Mucosa of gallbladder (tissue), 1 donor: ENCODE data around the gene SPI1. TPM values are rescaled to one million over a fixed set of nuclear protein-coding genes. Genes with fewer than 3 reads are reported as not detected.
A peak's percentile ranks its signal among the peaks of the same experiment; 100 is the strongest.

Source experiments
- DNase-seq: peaks from one replicate; pipeline ENCODE4 v3.0.0-alpha.2; 2020; ENCODE audit warnings: low spot score
- total RNA-seq: library from RNA; stranded (reverse); gene quantifications from one replicate; pipeline ENCODE4 v1.2.1, GENCODE V29; 2021
- donor health status: DM: no; HTN: no; CAD: no.

SPI1 gene
- total RNA-seq: 35.3 TPM

GRCh38 chr11:47378010-47378835 lies at the start of gene SPI1:
Gene SPI1, minus strand, starts transcription at chr11:47378547. Its CDS starts 194 bp downstream, at chr11:47378353.
- peak; percentile 56 for DNase-seq

GRCh38 chr11:47426062-47426956 lies 48.0 kb upstream of the SPI1 start, which contains the start of gene PSMC3:
Gene PSMC3, minus strand, starts transcription at chr11:47426439. Its CDS starts 160 bp downstream, at chr11:47426279.
- DNase-seq: peak; percentile 98

DNA sequence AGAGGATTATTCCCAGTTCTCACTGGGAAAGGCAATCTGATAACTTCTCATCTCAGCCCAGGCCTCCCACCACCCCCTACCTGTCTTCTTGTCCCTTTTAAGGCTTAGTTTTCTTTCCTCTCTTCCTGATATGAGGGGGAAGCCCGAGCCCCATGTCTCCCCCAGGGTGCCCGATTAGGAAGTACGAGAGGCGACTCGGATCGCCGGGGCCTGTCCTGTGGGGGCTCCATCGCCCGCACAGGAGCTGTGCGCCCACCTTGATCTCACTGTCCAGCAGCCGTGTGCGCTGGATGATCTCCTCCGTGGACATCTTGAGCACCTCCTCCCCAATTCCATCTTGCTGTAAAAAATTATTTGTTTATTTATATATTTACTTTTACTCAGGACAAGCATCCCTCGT lies 47.3 kb upstream of the SPI1 start:
- DNase-seq: no peak

DNA sequence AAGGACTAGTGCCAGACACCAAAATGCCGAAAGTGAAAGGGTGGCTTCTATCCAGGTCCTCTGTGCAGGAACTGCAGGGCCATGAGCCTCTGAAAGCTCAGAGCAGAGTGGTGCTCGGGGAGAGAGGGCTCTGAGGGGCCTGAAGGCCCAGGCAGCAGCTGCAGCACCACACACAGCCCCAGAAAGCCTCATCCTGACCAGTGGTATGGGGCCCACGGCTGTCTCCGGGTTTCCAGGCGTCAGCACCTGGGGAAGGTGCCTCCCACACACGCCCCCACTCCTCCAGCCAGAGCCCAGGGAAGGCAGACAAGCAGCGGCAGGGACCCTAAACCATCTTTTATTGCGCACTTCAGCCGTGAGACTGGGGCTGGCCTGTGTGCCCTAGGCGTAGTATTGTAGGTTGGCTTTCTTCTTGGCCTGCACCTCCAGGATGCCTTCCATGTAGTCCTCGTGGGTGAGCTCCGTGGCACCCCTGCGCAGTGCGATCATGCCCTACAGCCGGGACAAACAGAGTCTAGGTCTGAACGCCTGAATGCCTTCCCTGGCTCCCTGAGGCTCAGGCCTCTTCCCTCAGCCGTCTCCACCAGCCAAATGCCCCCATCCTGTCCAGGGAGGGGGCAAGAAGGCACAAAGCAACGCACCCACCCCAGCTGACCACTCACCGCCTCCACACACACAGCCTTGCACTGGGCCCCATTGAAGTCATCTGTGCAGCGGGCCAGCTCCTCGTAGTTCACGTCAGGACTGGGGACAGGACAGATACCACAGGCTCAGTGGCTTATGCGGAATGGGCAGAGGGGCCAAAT lies 40.3 kb upstream of the SPI1 start:
- no peak for DNase-seq

GRCh38 chr11:47417712-47418111 lies 39.4 kb upstream of the SPI1 start:
- DNase-seq: no peak

DNA sequence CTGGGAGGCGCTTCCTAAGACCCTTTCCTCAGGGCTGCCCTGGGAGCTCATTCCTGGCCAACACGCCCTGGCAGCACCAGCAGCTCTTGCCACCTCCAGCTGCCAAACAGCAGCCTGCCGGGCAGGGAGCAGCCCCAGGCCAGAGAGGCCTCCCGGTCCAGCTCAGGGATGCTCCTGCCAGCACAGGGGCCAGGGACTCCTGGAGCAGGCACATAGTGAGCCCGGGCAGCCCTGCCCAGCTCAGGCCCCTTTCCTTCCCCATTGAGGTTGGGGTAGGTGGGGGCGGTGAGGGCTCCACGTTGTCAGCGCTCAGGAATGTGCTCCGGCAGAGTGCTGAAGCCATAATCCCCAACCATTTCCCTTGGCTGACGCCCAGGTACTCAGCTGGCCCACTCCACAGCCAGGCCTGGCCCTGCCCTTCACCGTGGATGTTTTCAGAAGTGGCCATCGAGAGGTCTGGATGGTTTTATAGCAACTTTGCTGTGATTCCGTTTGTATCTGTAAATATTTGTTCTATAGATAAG lies 37.7 kb upstream of the SPI1 start:
- DNase-seq: peak; percentile 73

GRCh38 chr11:47415091-47415854 lies 36.9 kb upstream of the SPI1 start:
- DNase-seq: no peak

DNA sequence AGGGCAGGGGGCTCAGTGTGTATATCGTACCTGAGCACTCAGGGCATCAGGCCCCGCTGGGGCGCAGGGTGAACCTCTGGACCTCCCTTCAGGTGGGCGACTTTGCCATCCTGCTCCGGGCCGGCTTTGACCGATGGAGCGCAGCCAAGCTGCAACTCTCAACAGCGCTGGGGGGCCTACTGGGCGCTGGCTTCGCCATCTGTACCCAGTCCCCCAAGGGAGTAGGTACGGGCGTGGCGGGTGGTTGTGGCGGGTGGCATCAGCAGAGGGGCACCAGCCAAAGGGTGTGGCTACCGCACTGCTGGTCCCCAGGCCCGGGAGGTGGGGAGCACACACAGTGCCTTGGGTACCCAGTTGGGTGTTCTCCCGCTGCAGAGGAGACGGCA lies 36.3 kb upstream of the SPI1 start:
- DNase-seq: no peak

GRCh38 chr11:47413908-47414684 lies 35.7 kb upstream of the SPI1 start:
- DNase-seq: no peak

GRCh38 chr11:47413351-47413750 lies 35.0 kb upstream of the SPI1 start:
- DNase-seq: no peak

DNA sequence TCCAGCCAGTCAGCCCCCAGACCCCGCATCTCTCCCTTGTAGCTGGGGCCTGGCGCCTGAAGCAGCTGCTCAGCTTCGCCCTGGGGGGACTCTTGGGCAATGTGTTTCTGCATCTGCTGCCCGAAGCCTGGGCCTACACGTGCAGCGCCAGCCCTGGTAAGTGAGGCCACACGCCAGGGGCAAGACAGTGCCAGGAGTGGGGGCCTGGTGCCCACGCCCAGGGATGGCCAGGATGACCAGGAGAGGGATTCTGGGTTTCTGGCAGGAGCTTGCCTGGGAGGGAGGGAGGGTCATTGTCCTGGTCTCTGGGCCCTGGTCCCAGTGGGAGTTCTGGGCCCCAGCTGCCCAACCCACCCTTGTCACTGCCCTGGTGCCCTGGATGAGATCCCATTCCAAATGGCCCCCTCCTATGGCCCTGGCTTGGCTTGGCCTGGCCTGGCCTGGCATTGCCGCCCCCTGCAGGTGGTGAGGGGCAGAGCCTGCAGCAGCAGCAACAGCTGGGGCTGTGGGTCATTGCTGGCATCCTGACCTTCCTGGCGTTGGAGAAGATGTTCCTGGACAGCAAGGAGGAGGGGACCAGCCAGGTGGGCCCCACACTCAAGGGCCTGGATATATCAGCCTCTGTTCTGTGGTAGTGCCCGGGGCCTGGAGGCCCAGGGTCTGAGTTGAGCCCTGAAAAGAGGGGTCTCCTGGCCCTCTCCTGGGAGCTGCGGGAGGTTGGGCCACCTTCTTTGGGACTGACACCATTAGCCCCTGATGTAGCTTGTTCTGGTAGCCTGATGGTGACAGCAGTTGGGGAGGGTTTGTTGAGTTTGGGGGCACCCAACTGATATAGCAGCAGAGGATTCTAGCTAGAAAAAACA lies 33.8 kb upstream of the SPI1 start:
- DNase-seq: no peak

GRCh38 chr11:47410370-47411264 lies 32.3 kb upstream of the SPI1 start:
- DNase-seq: no peak

GRCh38 chr11:47409440-47410369 lies 31.4 kb upstream of the SPI1 start:
- no peak for DNase-seq

DNA sequence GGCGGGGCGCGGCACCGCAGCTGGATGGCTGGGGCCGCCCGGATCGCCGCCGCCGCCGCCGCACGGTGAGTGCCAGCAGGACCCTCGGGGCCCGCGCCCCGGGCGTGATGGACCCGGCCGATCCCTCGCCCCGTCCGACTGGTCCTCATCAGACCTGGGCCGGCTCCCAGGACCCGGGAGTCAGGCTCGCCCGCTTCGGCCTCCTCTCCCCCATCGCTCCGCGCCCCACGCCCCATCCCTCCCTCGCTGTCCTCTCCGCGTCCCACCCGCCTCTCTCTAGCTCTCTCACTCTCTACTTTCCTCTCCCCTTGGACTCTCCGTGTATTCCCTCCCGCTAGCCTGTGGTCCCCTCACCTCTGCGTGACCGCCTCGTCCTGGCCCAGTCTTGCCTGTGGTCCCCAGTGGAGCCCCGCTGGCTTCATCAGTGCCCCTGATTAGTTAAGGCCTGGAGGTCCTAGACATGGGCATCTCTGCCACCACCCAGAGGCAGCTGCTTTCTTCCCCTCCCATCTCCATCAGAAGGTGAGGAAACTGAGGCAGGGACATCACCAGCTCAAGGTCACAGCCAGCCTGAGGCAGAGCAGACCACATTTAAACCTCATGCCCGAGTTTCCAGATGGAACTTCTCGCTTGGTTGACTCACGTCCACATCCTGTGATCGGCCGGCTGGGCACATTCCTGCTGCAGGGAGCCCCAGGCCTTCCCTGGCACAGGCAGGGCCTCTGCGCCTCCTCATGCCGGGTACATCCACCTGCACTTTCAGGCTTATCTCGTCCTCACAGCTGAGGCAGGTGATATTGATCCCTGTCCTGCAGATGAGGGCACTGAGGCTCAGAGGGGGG lies 30.5 kb upstream of the SPI1 start:
- DNase-seq: peak; percentile 48

DNA sequence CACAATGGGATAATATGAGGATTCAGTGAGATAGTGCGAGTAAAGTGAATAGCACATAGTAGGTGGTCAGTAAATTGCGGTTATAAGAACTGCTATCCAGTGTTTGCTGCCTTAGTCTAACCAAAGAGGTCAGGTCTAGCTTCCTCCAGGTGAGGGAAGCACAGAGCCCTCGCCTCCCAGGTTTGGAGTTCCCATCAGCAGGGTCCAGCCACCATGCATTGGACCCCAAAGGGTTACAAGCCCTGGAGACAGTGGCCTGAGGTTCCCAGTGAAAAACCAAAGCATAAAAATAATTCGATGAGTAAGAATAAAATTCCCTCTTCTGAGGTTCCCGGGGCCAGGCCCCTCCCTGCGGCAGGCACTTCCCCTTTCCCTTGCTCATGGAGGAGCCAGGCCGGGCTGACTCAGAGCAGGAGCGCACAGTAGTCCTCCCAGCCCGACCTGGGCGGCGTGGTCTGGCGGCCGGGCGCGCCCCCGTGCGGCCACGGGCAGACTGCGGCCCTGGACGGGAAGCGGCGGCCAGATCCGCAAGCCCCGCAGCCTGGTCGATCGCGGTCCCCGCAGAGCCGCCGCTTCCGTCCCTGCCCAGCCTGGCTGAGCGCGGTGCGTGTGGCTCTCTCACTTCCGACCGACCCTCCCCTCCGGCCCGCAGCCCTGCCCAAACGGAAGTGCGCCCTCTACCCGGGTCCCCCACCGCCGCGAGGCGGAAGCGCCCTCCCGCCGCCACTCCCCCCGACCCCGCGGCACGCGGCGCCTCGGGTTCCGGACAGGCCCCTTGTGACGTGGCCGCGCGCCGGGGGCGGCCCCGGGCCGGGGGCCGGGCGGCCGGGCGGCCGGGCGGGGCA lies 29.6 kb upstream of the SPI1 start, which contains the start of gene SLC39A13:
Gene SLC39A13 (plus strand): TSS at position 845 of the 845 bp plus-strand sequence. CDS start 1,505 bp downstream, outside the sequence.
- DNase-seq: peak; percentile 94
